B cell (primary cell): ENCODE results near the gene PARD3B.

ENCODE experiments used
- CTCF ChIP-seq: fragments of 200-600 bp; IDR thresholded peaks from one replicate; pipeline ENCODE4 v1.8.0; 2022; ENCODE audit warnings: antibody characterized with exemption, mild to moderate bottlenecking
- EZH2 ChIP-seq: IDR thresholded peaks from 2 replicates; pipeline ENCODE4 v1.6.1; 2012; ENCODE audit warnings: borderline replicate concordance, low read depth, mild to moderate bottlenecking, moderate library complexity, low read length; ENCODE audit not compliant: insufficient read depth, poor library complexity, severe bottlenecking

DNA sequence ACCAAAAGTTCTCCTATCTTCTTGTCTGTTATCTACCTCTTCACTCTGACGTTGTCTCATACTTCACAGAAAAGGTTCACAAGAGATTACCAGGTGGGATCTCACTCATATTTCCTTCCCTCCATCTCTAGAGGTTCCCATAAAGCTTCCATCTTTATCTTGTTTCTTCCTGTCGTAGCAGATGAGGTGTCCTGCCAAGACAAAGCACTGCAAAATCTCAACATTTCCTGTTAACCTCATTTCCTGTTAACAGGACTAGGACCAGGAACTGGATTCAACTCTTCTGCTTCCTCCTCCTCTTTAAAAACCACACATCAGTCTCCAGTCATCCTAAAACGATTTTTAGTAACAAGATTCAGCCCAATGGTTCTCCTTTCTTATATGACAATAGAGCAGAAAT, 624.2 kb downstream of the PARD3B start:
- TF ChIP-seq EZH2, result no peak
- TF ChIP-seq CTCF, result no peak
